ENCODE data around the gene MDFIC.

- TF ChIP-seq CTCF (IDR thresholded peaks at IDR 0.05 in 8 of 11, conservative IDR thresholded peaks at IDR 0.05 in 3 of 11) (no peak), POLR2AphosphoS5 (IDR thresholded peaks at IDR 0.05) (no peak), POLR2A (IDR thresholded peaks at IDR 0.05) (no peak)
Observed at GRCh38 chr7:114977277-114977676, 55.4 kb downstream of the MDFIC start.
